PC-3 (cell line): ENCODE data around the gene SUSD4. TPM values are rescaled to one million over a fixed set of nuclear protein-coding genes. Genes with fewer than 3 reads are reported as not detected.

Source experiments
- ATAC-seq: fragments of 200-7000 bp; cut with Tn5 transposase; 2 replicates; pipeline ENCODE4 v1.9.1; 2020; ENCODE audit warnings: mild to moderate bottlenecking, moderate library complexity
- BruUV-seq: library from RNA; stranded (reverse); fragments of 400-500 nt; replicated peaks from 2 replicates; lab custom pipeline; 2021; lab: Mats Ljungman, UMichigan
- CTCF ChIA-PET: fragments of 300-600 bp; sonication (Branson Sonifier 250); formaldehyde crosslinking; loops from one replicate; lab custom pipeline; 2022; ENCODE audit warnings: antibody characterized with exemption; lab: Charles Lee
- POLR2A ChIA-PET: fragments of 300-600 bp; sonication (Branson Sonifier 250); formaldehyde crosslinking; loops from one replicate; lab custom pipeline; 2022; ENCODE audit warnings: antibody characterized with exemption; ENCODE audit not compliant: unreplicated experiment; lab: Charles Lee
- DNase-seq: peaks from one replicate; pipeline ENCODE4 v3.0.0-alpha.2; 2015
- H2AFZ ChIP-seq: fragments of 300-600 bp; sonication (generic); 2 replicates; pipeline ENCODE4 v1.6.0; 2016; ENCODE audit warnings: antibody characterized with exemption, low read length
- H3F3A ChIP-seq: fragments of 300-600 bp; sonication (generic); one replicate; pipeline ENCODE4 v1.6.0; 2017; ENCODE audit warnings: antibody characterized with exemption, low read length, control low read depth, mild to moderate bottlenecking; ENCODE audit not compliant: unreplicated experiment
- H3K27ac ChIP-seq: fragments of 300-600 bp; sonication (generic); 2 replicates; pipeline ENCODE4 v1.5.1; 2016; ENCODE audit warnings: mild to moderate bottlenecking, low read length
- H3K27me3 ChIP-seq: fragments of 300-600 bp; sonication (generic); 2 replicates; pipeline ENCODE4 v1.6.1; 2016; ENCODE audit warnings: low read length, mixed read lengths
- H3K36me3 ChIP-seq: fragments of 300-600 bp; sonication (generic); 2 replicates; pipeline ENCODE4 v1.6.1; 2016; ENCODE audit warnings: low read depth, mixed run types, low read length, mixed read lengths
- H3K4me1 ChIP-seq: fragments of 300-600 bp; sonication (generic); 2 replicates; pipeline ENCODE4 v1.5.1; 2016; ENCODE audit warnings: low read length; ENCODE audit not compliant: insufficient read depth
- H3K4me2 ChIP-seq: fragments of 300-600 bp; sonication (generic); 2 replicates; pipeline ENCODE4 v1.6.0; 2016; ENCODE audit warnings: low read length
- H3K4me3 ChIP-seq: fragments of 300-600 bp; sonication (generic); 2 replicates; pipeline ENCODE4 v1.5.1; 2016; ENCODE audit warnings: mild to moderate bottlenecking, low read length, mixed read lengths
- H3K79me2 ChIP-seq: fragments of 300-600 bp; sonication (generic); 2 replicates; pipeline ENCODE4 v1.6.1; 2017; ENCODE audit warnings: low read length, mixed read lengths
- H3K9ac ChIP-seq: fragments of 300-600 bp; sonication (generic); 2 replicates; pipeline ENCODE4 v1.6.0; 2016; ENCODE audit warnings: mild to moderate bottlenecking, low read length
- H3K9me2 ChIP-seq: fragments of 300-600 bp; sonication (generic); replicated peaks from 2 replicates; pipeline ENCODE4 v1.6.1; 2016; ENCODE audit warnings: mixed run types, low read length, mixed read lengths
- H3K9me3 ChIP-seq: fragments of 300-600 bp; sonication (generic); 2 replicates; pipeline ENCODE4 v1.6.1; 2016; ENCODE audit warnings: low read length, mixed read lengths
- H4K20me1 ChIP-seq: fragments of 300-600 bp; sonication (generic); 2 replicates; pipeline ENCODE4 v1.6.1; 2016; ENCODE audit warnings: low read length, mixed read lengths
- CTCF ChIP-seq: fragments of 300-600 bp; sonication (generic); conservative IDR thresholded peaks from 2 replicates; pipeline ENCODE4 v1.5.1; 2017; ENCODE audit warnings: antibody characterized with exemption, low read depth, mild to moderate bottlenecking, low read length
- EZH2 ChIP-seq: fragments of 300-600 bp; sonication (generic); IDR thresholded peaks from one replicate; pipeline ENCODE4 v1.6.1; 2017; ENCODE audit warnings: antibody characterized with exemption, mild to moderate bottlenecking, low read length; ENCODE audit not compliant: unreplicated experiment
- EZH2phosphoT487 ChIP-seq: fragments of 300-600 bp; sonication (generic); IDR thresholded peaks from 2 replicates; pipeline ENCODE4 v1.6.1; 2018; ENCODE audit warnings: mild to moderate bottlenecking, antibody characterized with exemption, low read length, borderline replicate concordance
- intact Hi-C: fragments of 100-400 bp; cut with micrococcal nuclease; formaldehyde crosslinking; loops from 2 replicates; pipeline ENCODE4 v1.9.0; 2023
- total RNA-seq: library from RNA; depleted of rRNA; stranded (reverse); fragments of >200 nt; gene quantifications from 2 replicates; pipeline ENCODE4 v1.2.3, GENCODE V29; 2014

The SUSD4 gene
- total RNA-seq, 1 experiment from 2014 or later: 5.2 TPM

GRCh38 chr1:223319905-223320580 lies 43.9 kb downstream of the SUSD4 start:
- ATAC-seq: no peak
- POLR2A ChIA-PET: no interaction called here

GRCh38 chr1:223319398-223319797 lies 44.6 kb downstream of the SUSD4 start:
- H3K4me2 ChIP-seq: no peak overlapping the region
- H4K20me1 ChIP-seq: no peaks in the 10 kb centered on the region
- H3K27ac ChIP-seq: no peak overlapping the region
- DNase-seq (no peak), ATAC-seq (no peak)
- no peaks in the 10 kb centered on the region for H3K9me2 ChIP-seq
- no peak for TF ChIP-seq EZH2phosphoT487
- TF ChIP-seq CTCF: no peak
- no peak for TF ChIP-seq EZH2
- CTCF ChIA-PET: no interaction called here
- H3K9me3 ChIP-seq: no peaks in the 10 kb centered on the region
- no TSS peak for BruUV-seq
- H3K79me2 ChIP-seq: no peaks in the 10 kb centered on the region
- H3K4me3 ChIP-seq: no peak overlapping the region
- intact Hi-C loops: no loop called here
- H2AFZ ChIP-seq: no peak overlapping the region
- H3F3A ChIP-seq: no peaks in the 10 kb centered on the region
- no peaks in the 10 kb centered on the region for H3K36me3 ChIP-seq
- no peaks in the 10 kb centered on the region for H3K4me1 ChIP-seq
- peaks cover 38% of the 10 kb centered on the region for H3K27me3 ChIP-seq
- POLR2A ChIA-PET: no interaction called here
- no peak overlapping the region for H3K9ac ChIP-seq

More at GRCh38 chr1:223319905-223320580, 43.9 kb downstream of the SUSD4 start:
- no peak overlapping the region for H3K4me3 ChIP-seq
- H3K4me1 ChIP-seq: no peaks in the 10 kb centered on the region
- H3K36me3 ChIP-seq: no peaks in the 10 kb centered on the region
- H3K4me2 ChIP-seq: no peak overlapping the region
- no peak for DNase-seq
- no peaks in the 10 kb centered on the region for H3K9me2 ChIP-seq
- TF ChIP-seq EZH2phosphoT487 (no peak), CTCF (no peak), EZH2 (no peak)
- H3K27ac ChIP-seq: no peak overlapping the region
- CTCF ChIA-PET: no interaction called here
- BruUV-seq: no TSS peak
- H2AFZ ChIP-seq: no peak overlapping the region
- H3K9ac ChIP-seq: no peak overlapping the region
- H3F3A ChIP-seq: no peaks in the 10 kb centered on the region
- peaks cover 38% of the 10 kb centered on the region for H3K27me3 ChIP-seq
- no peaks in the 10 kb centered on the region for H4K20me1 ChIP-seq
- intact Hi-C loops: no loop called here
- H3K79me2 ChIP-seq: no peaks in the 10 kb centered on the region
- no peaks in the 10 kb centered on the region for H3K9me3 ChIP-seq

GRCh38 chr1:223316082-223316481 lies 47.9 kb downstream of the SUSD4 start:
- no peak overlapping the region for H3K4me2 ChIP-seq
- no peak for DNase-seq
- no peak for ATAC-seq
- no peaks in the 10 kb centered on the region for H3K79me2 ChIP-seq
- H3K9ac ChIP-seq: no peak overlapping the region
- H3K4me1 ChIP-seq: no peaks in the 10 kb centered on the region
- no peak overlapping the region for H3K27ac ChIP-seq
- H3K27me3 ChIP-seq: peaks cover 18% of the 10 kb centered on the region
- CTCF ChIA-PET: no interaction called here
- no peak overlapping the region for H3K4me3 ChIP-seq
- H4K20me1 ChIP-seq: no peaks in the 10 kb centered on the region
- intact Hi-C loops: no loop called here
- no peak overlapping the region for H2AFZ ChIP-seq
- H3K9me3 ChIP-seq: no peaks in the 10 kb centered on the region
- BruUV-seq: no TSS peak
- no peaks in the 10 kb centered on the region for H3F3A ChIP-seq
- H3K36me3 ChIP-seq: no peaks in the 10 kb centered on the region
- POLR2A ChIA-PET: no interaction called here
- TF ChIP-seq EZH2phosphoT487 (no peak), EZH2 (no peak), CTCF (no peak)
- H3K9me2 ChIP-seq: no peaks in the 10 kb centered on the region
